PC-9 (cell line): ENCODE results near the gene NPIPB9.

Source experiments
- CTCF ChIP-seq: fragments of 200-600 bp; sonication (generic); conservative IDR thresholded peaks from 2 replicates; pipeline ENCODE4 v1.6.1; 2017; ENCODE audit warnings: mixed run types, antibody characterized with exemption, mild to moderate bottlenecking, moderate library complexity
- EZH2 ChIP-seq: fragments of 200-600 bp; sonication (generic); IDR thresholded peaks from 2 replicates; pipeline ENCODE4 v1.8.0; 2017; ENCODE audit warnings: antibody characterized with exemption, low read depth

GRCh38 chr16:28820016-28820415, 68.4 kb downstream of the NPIPB9 start:
- TF ChIP-seq CTCF: no peak
- TF ChIP-seq EZH2: no peak
